Right lobe of liver (tissue), 4 donors: ENCODE results near the gene MTMR1.

Experiments used
- POLR2A ChIP-seq: fragments of 450-650 bp; IDR thresholded peaks from one replicate; pipeline ENCODE4 v1.6.1; 2017; ENCODE audit warnings: antibody characterized with exemption, mild to moderate bottlenecking
- TF ChIP-seq, protein P1 (sequence below), 4 donors: fragments of 200-600 bp in 3 of 4; fragments of 450-650 bp in 1 of 4; IDR thresholded peaks; one replicate each; pipeline versions ENCODE4 v1.5.1 to v1.8.0; 2016 to 2022; ENCODE audit warnings: antibody characterized with exemption in 4 of 4, mild to moderate bottlenecking in 2 of 4
- donor health status: DM: no; HTN: no; CAD: no.
- donor health status: DM: no; HTN: no; CAD: no.
- donor health status: DM: no; HTN: yes; CAD: no.

DNA sequence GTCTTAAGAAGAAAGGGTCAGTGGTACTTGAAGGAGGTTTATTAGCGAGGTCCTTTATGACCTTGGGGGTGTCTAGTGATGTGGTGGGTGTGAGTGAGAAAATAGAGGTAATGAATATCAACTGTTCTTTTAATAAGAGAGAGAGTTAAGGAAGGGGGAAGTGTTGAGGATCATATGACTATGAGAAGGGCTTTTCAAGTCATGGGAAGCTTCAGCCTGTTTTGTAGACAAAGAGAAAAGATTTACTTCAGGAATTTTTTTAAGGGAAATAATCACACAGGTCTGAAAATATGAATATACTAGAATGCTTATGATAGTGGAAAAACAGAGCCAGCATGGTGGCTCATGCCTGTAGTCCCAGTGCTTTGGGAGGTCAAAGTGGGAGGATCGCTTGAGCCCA lies 41.3 kb upstream of the MTMR1 start:
- no peak for TF ChIP-seq POLR2A
- TF ChIP-seq, protein P1, sequence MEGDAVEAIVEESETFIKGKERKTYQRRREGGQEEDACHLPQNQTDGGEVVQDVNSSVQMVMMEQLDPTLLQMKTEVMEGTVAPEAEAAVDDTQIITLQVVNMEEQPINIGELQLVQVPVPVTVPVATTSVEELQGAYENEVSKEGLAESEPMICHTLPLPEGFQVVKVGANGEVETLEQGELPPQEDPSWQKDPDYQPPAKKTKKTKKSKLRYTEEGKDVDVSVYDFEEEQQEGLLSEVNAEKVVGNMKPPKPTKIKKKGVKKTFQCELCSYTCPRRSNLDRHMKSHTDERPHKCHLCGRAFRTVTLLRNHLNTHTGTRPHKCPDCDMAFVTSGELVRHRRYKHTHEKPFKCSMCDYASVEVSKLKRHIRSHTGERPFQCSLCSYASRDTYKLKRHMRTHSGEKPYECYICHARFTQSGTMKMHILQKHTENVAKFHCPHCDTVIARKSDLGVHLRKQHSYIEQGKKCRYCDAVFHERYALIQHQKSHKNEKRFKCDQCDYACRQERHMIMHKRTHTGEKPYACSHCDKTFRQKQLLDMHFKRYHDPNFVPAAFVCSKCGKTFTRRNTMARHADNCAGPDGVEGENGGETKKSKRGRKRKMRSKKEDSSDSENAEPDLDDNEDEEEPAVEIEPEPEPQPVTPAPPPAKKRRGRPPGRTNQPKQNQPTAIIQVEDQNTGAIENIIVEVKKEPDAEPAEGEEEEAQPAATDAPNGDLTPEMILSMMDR (IDR thresholded peaks at IDR 0.05): no peak
